ENCODE results near the gene ADAM33.

GRCh38 chr20:3692706-3693294, 11.0 kb upstream of the ADAM33 start:
- TF ChIP-seq, protein P1, sequence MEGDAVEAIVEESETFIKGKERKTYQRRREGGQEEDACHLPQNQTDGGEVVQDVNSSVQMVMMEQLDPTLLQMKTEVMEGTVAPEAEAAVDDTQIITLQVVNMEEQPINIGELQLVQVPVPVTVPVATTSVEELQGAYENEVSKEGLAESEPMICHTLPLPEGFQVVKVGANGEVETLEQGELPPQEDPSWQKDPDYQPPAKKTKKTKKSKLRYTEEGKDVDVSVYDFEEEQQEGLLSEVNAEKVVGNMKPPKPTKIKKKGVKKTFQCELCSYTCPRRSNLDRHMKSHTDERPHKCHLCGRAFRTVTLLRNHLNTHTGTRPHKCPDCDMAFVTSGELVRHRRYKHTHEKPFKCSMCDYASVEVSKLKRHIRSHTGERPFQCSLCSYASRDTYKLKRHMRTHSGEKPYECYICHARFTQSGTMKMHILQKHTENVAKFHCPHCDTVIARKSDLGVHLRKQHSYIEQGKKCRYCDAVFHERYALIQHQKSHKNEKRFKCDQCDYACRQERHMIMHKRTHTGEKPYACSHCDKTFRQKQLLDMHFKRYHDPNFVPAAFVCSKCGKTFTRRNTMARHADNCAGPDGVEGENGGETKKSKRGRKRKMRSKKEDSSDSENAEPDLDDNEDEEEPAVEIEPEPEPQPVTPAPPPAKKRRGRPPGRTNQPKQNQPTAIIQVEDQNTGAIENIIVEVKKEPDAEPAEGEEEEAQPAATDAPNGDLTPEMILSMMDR (conservative IDR thresholded peaks at IDR 0.05; ENCODE audit: low read length): no peak
- no peak for TF ChIP-seq EZH2phosphoT487 (IDR thresholded peaks at IDR 0.05; ENCODE audit: borderline replicate concordance)
